ENCODE results near the gene ZNF19. TPM values are rescaled to one million over a fixed set of nuclear protein-coding genes. Genes with fewer than 3 reads are reported as not detected.

Gene ZNF19
- total and polyA plus RNA-seq, 2 of the 8 experiments (the other 6 are each of a cell fraction or from before 2014, with no cell fraction given): 1.5 to 3.5 TPM

DNA sequence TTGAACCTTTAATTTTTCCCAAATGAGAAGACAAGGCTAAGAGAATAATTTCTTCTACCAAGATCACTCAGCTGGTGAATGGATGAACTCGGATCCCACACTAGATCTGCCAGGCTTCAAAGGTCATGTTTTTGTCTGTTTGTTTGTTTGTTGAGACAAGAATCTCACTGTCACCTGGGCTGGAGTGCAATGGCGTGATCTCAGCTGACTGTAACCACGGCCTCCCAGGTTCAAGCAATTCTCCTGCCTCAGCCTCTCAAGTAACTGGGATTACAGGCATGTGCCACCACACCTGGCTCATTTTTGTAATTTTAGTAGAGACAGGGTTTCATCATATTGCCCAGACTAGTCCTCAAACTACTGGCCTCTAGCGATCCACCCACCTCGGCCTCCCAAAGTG lies 6.6 kb downstream of the ZNF19 start:
- no peak overlapping the region for H2BK5ac ChIP-seq (ENCODE audit: low read depth, low read length)
- peaks cover 2% of the 10 kb centered on the region; the same call in 1 of the 2 replicates for H3K23me2 ChIP-seq (ENCODE audit: low read depth, low read length)
- FAIRE-seq: no peak

More for the DNA sequence above, 6.6 kb downstream of the ZNF19 start:
- Histone ChIP-seq H2BK20ac (ENCODE audit: low read length) (no peak overlapping the region), H4K91ac (replicated peaks; ENCODE audit: insufficient read length, low read length) (no peak overlapping the region), H2AK5ac (ENCODE audit: low read depth, low read length) (no peak overlapping the region), H4K5ac (ENCODE audit: insufficient read length, low read depth, low read length) (no peak overlapping the region), H2BK15ac (ENCODE audit: low read length) (no peak overlapping the region), H3K18ac (ENCODE audit: extremely low read depth, low read length) (no peak overlapping the region), H2AFZ (ENCODE audit: low read length) (no peak overlapping the region), H3K79me1 (ENCODE audit: low read depth, low read length) (no peaks in the 10 kb centered on the region), H2BK12ac (ENCODE audit: low read depth, low read length) (no peak overlapping the region), H3K36me3 (ENCODE audit: control insufficient read depth in 2 of 4, insufficient read depth in 4 of 4, low read length in 3 of 4) (no peaks in the 10 kb centered on the region), H3K79me2 (ENCODE audit: control insufficient read depth in 1 of 2, insufficient read depth in 2 of 2, low read length in 2 of 2) (no peaks in the 10 kb centered on the region), H3K9ac (replicated peaks in 1 of 4; ENCODE audit: extremely low read depth in 1 of 4, low read depth in 3 of 4, low read length in 3 of 4) (no peak overlapping the region), H3K27ac (ENCODE audit: low read depth, low read length) (no peak overlapping the region), H4K20me1 (replicated peaks in 1 of 2; ENCODE audit: control insufficient read depth in 1 of 2, insufficient read depth in 2 of 2, low read length in 2 of 2) (no peaks in the 10 kb centered on the region), H3K4ac (replicated peaks; ENCODE audit: insufficient read length, low read depth, low read length) (no peak overlapping the region), H3K27me3 (replicated peaks in 1 of 4; ENCODE audit: control insufficient read depth in 3 of 4, extremely low read depth in 1 of 4, insufficient read depth in 3 of 4, low read length in 3 of 4) (no peaks in the 10 kb centered on the region), H3K14ac (ENCODE audit: insufficient read length) (no peak overlapping the region), H3K4me1 (replicated peaks in 1 of 4; ENCODE audit: control insufficient read depth in 3 of 4, insufficient read depth in 4 of 4, low read length in 3 of 4) (no peaks in the 10 kb centered on the region), H4K8ac (ENCODE audit: extremely low read depth, insufficient read depth, low read length) (no peak overlapping the region), H2BK120ac (replicated peaks; ENCODE audit: low read depth, low read length) (no peak overlapping the region), H3K9me3 (ENCODE audit: insufficient read depth in 2 of 2, low read depth in 1 of 2, low read length in 1 of 2) (no peaks in the 10 kb centered on the region), H3K4me3 (ENCODE audit: extremely low read depth in 1 of 4, insufficient read depth in 2 of 4, low read depth in 3 of 4, low read length in 4 of 4) (no peak overlapping the region), H3K4me2 (ENCODE audit: insufficient read depth in 1 of 2, low read depth in 2 of 2, low read length in 2 of 2) (no peak overlapping the region), H3K23ac (ENCODE audit: insufficient read length) (no peak overlapping the region), H3K56ac (replicated peaks; ENCODE audit: insufficient read length, low read depth, low read length) (no peak overlapping the region)
- CTCF ChIA-PET (ENCODE audit: partially characterized antibody): interaction anchor here (1.1 to 5.3 kb wide), 11 partner anchors 9 to 129 kb away, joined by 3 to 50 read pairs (median 7); partner anchors contain the start of gene ZNF19
- no peak for TF ChIP-seq CTBP2 (IDR thresholded peaks at IDR 0.05; ENCODE audit: borderline replicate concordance, insufficient read depth, insufficient read length, low read length)
- 88% methylated on average over 5 of the region's 5 CpGs; no CpG with 5 or more reads in 1 of the 2 experiments for WGBS, 2 experiments (ENCODE audit: extremely low coverage in 1 of 2, insufficient coverage in 1 of 2, insufficient read length in 1 of 2, insufficient replicate concordance in 2 of 2, low coverage in 1 of 2, low lambda C conversion rate in 2 of 2, missing lambda C conversion rate in 1 of 2)
- POLR2A ChIA-PET (ENCODE audit: partially characterized antibody): no interaction called here
- DNase-seq (ENCODE audit: low read depth in 1 of 2, low spot score in 2 of 2): no peak

All from H1 (cell line).